ENCODE measurements around the gene CKMT1A. TPM values are rescaled to one million over a fixed set of nuclear protein-coding genes. Genes with fewer than 3 reads are reported as not detected.
"Not testable (repeated sequence)": the region's sequence is repeated elsewhere in the genome, so short reads cannot be mapped to it uniquely, and the experiment has no call there.

The CKMT1A gene
- total RNA-seq, 1 donor from 2014 or later, result 37.6 TPM

DNA sequence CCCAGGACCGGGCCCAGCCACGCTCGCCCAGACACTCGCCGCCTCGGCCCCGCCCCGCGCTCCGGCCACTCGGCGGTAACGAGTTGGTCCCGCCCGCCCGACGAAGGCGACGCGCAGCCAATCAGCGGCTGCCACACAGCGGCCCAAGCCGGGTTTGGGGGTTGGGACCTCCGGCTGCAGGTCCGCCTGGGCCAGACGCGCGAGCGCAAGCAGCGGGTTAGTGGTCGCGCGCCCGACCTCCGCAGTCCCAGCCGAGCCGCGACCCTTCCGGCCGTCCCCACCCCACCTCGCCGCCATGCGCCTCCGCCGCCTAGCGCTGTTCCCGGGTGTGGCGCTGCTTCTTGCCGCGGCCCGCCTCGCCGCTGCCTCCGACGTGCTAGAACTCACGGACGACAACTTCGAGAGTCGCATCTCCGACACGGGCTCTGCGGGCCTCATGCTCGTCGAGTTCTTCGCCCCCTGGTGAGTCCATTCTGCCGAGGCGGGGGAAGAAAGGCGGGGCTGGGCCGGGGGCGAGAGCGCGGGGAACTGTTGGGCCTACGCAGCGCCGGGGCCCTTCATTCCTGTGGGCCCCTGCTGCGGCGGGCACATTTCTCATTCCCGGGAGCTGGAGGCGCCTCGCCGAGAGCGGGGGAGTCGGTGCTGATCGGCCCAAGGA is 52.7 kb downstream of the CKMT1A start, which contains the start of gene PDIA3:
PDIA3 (plus strand) TSS at position 194 of the 658 bp plus-strand sequence; CDS start at position 296, 102 bp downstream.
- Histone ChIP-seq H3K4me3 (peak within 1 kb of the TSS; percentile 70 to 71), H3K4me1 (peaks cover 47% of the 10 kb centered on the region), H3K27ac (peak within 1 kb of the TSS; percentile 89)
- intact Hi-C loops (cut with DNase I); H3K36me3 ChIP-seq; H3K9me3 ChIP-seq; H3K27me3 ChIP-seq: not testable (repeated sequence)
- DNase-seq (ENCODE audit: extremely low spot score in 2 of 2), result peak; percentile 96
- TF ChIP-seq POLR2A (IDR thresholded peaks at IDR 0.05) (peak; percentile 93 to 94), POLR2AphosphoS5 (IDR thresholded peaks at IDR 0.05; ENCODE audit: insufficient read depth in 1 of 2, low read depth in 1 of 2) (peak; percentile 18 to 77)

DNA sequence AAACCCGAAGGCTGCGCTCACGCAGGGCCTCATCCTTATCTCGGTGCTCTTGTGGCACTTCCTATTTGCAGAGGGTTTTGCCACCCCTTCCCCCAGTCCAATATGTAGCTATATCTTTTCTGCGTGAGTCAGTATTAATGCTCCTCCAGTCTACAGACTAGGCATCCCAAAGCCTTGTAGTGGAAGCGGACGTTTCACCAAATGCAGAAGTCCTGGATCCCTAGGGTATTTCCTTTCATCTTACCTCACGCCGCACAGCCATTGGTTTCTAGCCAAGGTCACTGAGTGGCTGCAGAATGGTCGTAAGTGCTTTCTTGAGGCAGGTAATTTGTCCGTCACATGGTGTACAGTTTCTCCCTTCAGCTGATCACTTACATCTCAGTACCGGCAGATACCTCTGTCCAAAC is 53.2 kb downstream of the CKMT1A start:
- intact Hi-C loops (cut with DNase I); H3K36me3 ChIP-seq; H3K27me3 ChIP-seq; H3K9me3 ChIP-seq; DNase-seq (ENCODE audit: extremely low spot score in 2 of 2): not testable (repeated sequence)
- Histone ChIP-seq H3K4me3 (peak overlapping the region; percentile 70 to 71), H3K4me1 (peaks cover 53% of the 10 kb centered on the region), H3K27ac (peak overlapping the region; percentile 89)

DNA sequence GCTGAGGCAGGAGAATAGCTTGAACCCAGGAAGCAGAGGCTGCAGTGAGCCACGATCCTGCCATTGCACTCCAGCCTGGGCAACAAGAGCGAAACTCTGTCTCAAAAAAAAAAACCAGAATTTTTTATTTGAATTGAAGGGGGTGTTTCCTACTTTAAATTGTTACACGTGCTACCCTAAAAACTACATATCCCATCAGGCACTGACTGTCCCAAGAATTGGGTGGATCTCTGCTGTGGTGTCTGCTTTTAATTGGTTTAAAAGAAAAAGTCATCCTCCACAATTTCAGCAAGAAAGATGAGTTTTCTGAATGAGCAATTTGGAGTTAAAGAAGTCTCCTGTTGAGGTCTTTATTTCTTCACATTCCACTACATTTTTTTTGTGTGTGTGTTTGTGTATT is 54.7 kb downstream of the CKMT1A start:
- Histone ChIP-seq H3K9me3 (no peaks in the 10 kb centered on the region), H3K27ac (peak overlapping the region; percentile 89), H3K27me3 (no peaks in the 10 kb centered on the region), H3K4me1 (peaks cover 66% of the 10 kb centered on the region), H3K36me3 (no peaks in the 10 kb centered on the region), H3K4me3 (peak overlapping the region in 1 of 2 donors; percentile 70)
- intact Hi-C loops (cut with DNase I), result no loop called here
- TF ChIP-seq, protein P1, sequence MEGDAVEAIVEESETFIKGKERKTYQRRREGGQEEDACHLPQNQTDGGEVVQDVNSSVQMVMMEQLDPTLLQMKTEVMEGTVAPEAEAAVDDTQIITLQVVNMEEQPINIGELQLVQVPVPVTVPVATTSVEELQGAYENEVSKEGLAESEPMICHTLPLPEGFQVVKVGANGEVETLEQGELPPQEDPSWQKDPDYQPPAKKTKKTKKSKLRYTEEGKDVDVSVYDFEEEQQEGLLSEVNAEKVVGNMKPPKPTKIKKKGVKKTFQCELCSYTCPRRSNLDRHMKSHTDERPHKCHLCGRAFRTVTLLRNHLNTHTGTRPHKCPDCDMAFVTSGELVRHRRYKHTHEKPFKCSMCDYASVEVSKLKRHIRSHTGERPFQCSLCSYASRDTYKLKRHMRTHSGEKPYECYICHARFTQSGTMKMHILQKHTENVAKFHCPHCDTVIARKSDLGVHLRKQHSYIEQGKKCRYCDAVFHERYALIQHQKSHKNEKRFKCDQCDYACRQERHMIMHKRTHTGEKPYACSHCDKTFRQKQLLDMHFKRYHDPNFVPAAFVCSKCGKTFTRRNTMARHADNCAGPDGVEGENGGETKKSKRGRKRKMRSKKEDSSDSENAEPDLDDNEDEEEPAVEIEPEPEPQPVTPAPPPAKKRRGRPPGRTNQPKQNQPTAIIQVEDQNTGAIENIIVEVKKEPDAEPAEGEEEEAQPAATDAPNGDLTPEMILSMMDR (IDR thresholded peaks at IDR 0.05), result no peak
- no peak for TF ChIP-seq POLR2A (IDR thresholded peaks at IDR 0.05)
- TF ChIP-seq POLR2AphosphoS5 (IDR thresholded peaks at IDR 0.05; ENCODE audit: insufficient read depth in 1 of 2, low read depth in 1 of 2), result no peak
- no peak for DNase-seq (ENCODE audit: extremely low spot score in 2 of 2)

Small RNA genes lying within 50 kb of the gene (small RNA-seq; reads per million reads assigned to genes)
- not detected for gene PDIA3P2
- gene RNU6-353P, result not detected
- gene RNU6-354P, result not detected

Other genes with a start within 250 kb of the CKMT1A start
- 44.9 TPM for gene TP53BP1, start 200.7 kb upstream of the CKMT1A start, total RNA-seq
- 16.9 TPM for gene MAP1A, start 176.3 kb upstream of the CKMT1A start, total RNA-seq
- 46.4 TPM for gene PPIP5K1, start 103.7 kb upstream of the CKMT1A start, total RNA-seq
- 29.7 TPM for gene CKMT1B, start 99.8 kb upstream of the CKMT1A start, total RNA-seq
- gene STRC, start 75.1 kb upstream of the CKMT1A start, total RNA-seq, result 0.74 TPM
- gene CATSPER2, start 45.0 kb upstream of the CKMT1A start, total RNA-seq, result 9.1 TPM
- gene PDIA3, start 52.6 kb downstream of the CKMT1A start, total RNA-seq, result 93.8 TPM
- gene ELL3, start 83.1 kb downstream of the CKMT1A start, total RNA-seq, result 15.0 TPM
- 564 TPM for gene SERF2, start 98.5 kb downstream of the CKMT1A start, total RNA-seq
- not detected for gene SERINC4, start 106.4 kb downstream of the CKMT1A start, total RNA-seq
- 44.9 TPM for gene HYPK, start 106.7 kb downstream of the CKMT1A start, total RNA-seq
- gene MFAP1, start 130.8 kb downstream of the CKMT1A start, total RNA-seq, result 13.5 TPM
- 3.4 TPM for gene WDR76, start 133.1 kb downstream of the CKMT1A start, total RNA-seq